Mesothelial cell of epicardium (in vitro differentiated cells): ENCODE data around the gene UBE2G2. TPM values are rescaled to one million over a fixed set of nuclear protein-coding genes. Genes with fewer than 3 reads are reported as not detected.

Experiments
- DNase-seq, 2 experiments: peaks; one replicate each; pipeline ENCODE4 v3.0.0; 2021; ENCODE audit warnings: low spot score in 2 of 2; ENCODE audit not compliant: unreplicated experiment in 2 of 2
- H3K27ac Mint-ChIP-seq: 2 replicates; pipeline ENCODE4 v1.8.0; 2021; ENCODE audit warnings: mixed read lengths
- H3K27me3 Mint-ChIP-seq: 2 replicates; pipeline ENCODE4 v1.8.0; 2021; ENCODE audit warnings: low read depth, mixed read lengths
- H3K36me3 Mint-ChIP-seq: 2 replicates; pipeline ENCODE4 v1.8.0; 2021; ENCODE audit warnings: mixed read lengths
- H3K4me1 Mint-ChIP-seq: 2 replicates; pipeline ENCODE4 v1.8.0; 2021; ENCODE audit warnings: mixed read lengths
- H3K4me3 Mint-ChIP-seq: 2 replicates; pipeline ENCODE4 v1.8.0; 2021; ENCODE audit warnings: mild to moderate bottlenecking, moderate library complexity, mixed read lengths
- H3K9me3 Mint-ChIP-seq: 2 replicates; pipeline ENCODE4 v1.8.0; 2021; ENCODE audit warnings: mixed read lengths
- total RNA-seq: library from RNA; stranded (reverse); gene quantifications from 3 replicates; pipeline ENCODE4 v1.2.1, GENCODE V29; 2021
- TF ChIP-seq, protein P1 (sequence below): fragments of 200-600 bp; sonication (generic); IDR thresholded peaks from one replicate; pipeline ENCODE4 v1.5.0; 2021; ENCODE audit warnings: antibody characterized with exemption; ENCODE audit not compliant: unreplicated experiment

Gene UBE2G2, protein sequence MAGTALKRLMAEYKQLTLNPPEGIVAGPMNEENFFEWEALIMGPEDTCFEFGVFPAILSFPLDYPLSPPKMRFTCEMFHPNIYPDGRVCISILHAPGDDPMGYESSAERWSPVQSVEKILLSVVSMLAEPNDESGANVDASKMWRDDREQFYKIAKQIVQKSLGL
- total RNA-seq = 95.4 to 102 TPM (median 97.2 TPM) in 3 replicates

DNA sequence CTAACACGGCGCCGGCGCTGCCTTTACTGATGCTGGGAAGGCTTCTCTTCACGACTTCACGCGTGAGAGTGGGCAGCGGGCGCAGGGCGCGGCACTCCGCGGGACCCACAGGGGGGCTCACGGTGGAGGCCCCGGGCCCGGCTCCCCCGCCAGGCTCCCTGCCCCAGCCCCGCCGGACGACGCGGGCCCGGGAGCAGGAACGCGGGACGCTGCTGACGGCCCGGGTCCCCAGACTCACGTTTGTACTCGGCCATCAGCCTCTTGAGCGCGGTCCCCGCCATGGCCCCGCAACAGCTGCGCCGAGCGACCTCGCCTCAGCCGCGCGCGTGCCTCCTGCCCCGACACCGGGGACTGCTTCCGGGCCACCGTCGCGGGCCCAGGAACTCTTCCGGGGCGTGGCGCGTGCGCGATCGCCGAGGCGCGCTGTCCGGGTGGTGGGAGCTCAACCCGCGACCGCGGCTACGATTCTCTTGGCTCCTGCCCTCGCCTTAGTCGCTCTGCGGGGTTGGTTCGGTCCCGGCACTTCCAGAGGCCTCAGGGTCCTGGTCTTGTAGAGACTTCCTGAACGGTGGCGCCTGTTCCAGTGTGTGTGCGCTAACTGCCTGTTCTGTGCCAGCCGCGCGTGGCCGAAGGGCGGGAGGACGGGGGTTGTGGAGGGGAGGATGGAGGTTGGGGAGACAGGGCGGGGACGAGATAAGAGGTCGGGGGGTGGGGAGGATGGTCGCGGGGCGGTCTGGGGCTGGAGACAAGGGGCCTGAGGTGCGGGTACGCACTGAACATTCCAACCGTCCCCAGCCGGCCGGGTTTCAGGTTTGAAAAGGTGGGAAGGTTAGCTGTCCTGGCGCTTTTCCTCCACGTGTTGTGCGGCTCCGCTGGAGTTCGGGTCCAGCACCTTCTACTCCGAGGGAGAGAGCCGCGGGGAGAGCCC is at the start of gene UBE2G2:
Gene UBE2G2, minus strand, starts transcription at position 353 of the 928 bp plus-strand sequence. Its CDS starts 72 bp downstream, at position 281.
- H3K36me3 Mint-ChIP-seq = peaks cover 8% of the 10 kb centered on the region
- H3K4me3 Mint-ChIP-seq = peak within 1 kb of the TSS; percentile 85
- peak; percentile 79 to 93 for DNase-seq
- TF ChIP-seq, protein P1, sequence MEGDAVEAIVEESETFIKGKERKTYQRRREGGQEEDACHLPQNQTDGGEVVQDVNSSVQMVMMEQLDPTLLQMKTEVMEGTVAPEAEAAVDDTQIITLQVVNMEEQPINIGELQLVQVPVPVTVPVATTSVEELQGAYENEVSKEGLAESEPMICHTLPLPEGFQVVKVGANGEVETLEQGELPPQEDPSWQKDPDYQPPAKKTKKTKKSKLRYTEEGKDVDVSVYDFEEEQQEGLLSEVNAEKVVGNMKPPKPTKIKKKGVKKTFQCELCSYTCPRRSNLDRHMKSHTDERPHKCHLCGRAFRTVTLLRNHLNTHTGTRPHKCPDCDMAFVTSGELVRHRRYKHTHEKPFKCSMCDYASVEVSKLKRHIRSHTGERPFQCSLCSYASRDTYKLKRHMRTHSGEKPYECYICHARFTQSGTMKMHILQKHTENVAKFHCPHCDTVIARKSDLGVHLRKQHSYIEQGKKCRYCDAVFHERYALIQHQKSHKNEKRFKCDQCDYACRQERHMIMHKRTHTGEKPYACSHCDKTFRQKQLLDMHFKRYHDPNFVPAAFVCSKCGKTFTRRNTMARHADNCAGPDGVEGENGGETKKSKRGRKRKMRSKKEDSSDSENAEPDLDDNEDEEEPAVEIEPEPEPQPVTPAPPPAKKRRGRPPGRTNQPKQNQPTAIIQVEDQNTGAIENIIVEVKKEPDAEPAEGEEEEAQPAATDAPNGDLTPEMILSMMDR = no peak
- no peaks in the 10 kb centered on the region for H3K9me3 Mint-ChIP-seq
- H3K27ac Mint-ChIP-seq = peak within 1 kb of the TSS; percentile 82
- H3K4me1 Mint-ChIP-seq = peaks cover 28% of the 10 kb centered on the region
- no peaks in the 10 kb centered on the region for H3K27me3 Mint-ChIP-seq

DNA sequence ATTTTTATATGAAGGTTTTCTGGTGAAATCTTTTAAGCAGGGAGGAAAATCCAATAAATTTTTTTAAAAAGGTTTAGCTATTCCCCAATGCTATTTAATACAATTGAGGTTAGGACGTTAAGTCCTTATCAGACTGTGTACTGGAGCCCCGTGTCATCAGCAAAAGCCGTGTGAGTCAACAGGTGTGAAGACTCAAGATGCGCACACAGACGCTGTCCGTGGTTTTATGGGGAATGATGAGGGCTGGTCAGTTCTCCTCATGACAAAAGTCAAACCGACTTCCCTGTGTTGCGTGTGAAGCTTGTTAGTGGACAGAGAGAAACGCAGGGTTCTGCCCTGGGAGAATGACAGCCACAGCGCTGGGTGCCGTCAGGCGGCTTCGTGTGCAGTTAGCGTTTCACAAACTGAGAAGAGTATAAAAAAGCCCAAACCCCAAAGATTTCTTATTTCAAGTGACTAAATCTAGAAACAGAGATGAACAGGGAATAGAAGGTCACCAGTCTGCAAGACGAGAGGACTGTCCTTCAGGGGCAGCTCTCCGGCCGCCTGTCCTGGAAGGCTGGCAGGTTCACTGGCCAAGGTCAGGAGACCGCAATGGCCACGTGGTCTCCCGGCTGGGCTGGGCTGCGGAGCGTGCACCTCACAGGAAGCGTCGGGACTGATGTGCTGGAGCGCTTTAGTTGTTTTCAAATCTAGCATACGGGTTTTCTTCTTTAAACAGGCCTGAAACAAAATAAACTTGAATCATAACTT is 49.5 kb upstream of the UBE2G2 start:
- no peak overlapping the region for H3K4me3 Mint-ChIP-seq
- TF ChIP-seq, protein P1 = no peak
- peaks cover 5% of the 10 kb centered on the region for H3K4me1 Mint-ChIP-seq
- H3K27me3 Mint-ChIP-seq = no peaks in the 10 kb centered on the region
- H3K27ac Mint-ChIP-seq = no peak overlapping the region
- no peak for DNase-seq
- no peaks in the 10 kb centered on the region for H3K9me3 Mint-ChIP-seq
- peaks cover 23% of the 10 kb centered on the region for H3K36me3 Mint-ChIP-seq

DNA sequence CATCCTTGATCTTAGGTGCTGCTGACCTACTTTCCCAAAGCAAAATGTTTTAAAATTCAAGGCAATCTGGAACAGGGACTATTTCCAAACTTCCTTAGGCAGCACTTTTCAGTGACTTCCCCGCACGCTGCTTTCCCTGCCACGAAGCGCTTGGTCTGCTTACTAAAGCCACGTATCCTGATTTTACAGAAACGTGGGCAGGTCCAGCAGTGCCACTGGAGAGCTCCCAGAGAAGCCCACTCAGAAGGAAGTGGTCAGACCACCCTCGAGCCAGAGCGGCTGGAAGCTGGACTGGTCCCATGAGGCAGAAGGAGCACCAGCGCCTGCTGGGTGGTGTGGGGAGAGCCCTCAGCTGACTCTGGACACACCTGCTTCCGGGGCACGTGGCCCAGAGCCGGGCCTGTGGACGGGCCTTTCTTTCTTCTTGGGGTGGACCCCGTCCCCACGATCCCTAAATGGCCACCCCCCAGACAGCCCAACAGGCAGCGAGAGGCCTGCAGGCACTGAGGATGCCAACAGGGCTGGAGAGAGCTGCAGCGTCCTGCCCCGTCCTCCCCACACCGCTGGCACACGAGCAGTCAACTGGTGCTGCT is 48.7 kb upstream of the UBE2G2 start:
- no peak overlapping the region for H3K4me3 Mint-ChIP-seq
- H3K27me3 Mint-ChIP-seq = no peaks in the 10 kb centered on the region
- H3K9me3 Mint-ChIP-seq = no peaks in the 10 kb centered on the region
- H3K36me3 Mint-ChIP-seq = peaks cover 20% of the 10 kb centered on the region
- no peak overlapping the region for H3K27ac Mint-ChIP-seq
- H3K4me1 Mint-ChIP-seq = peaks cover 10% of the 10 kb centered on the region
- TF ChIP-seq, protein P1 = no peak
- DNase-seq = no peak

DNA sequence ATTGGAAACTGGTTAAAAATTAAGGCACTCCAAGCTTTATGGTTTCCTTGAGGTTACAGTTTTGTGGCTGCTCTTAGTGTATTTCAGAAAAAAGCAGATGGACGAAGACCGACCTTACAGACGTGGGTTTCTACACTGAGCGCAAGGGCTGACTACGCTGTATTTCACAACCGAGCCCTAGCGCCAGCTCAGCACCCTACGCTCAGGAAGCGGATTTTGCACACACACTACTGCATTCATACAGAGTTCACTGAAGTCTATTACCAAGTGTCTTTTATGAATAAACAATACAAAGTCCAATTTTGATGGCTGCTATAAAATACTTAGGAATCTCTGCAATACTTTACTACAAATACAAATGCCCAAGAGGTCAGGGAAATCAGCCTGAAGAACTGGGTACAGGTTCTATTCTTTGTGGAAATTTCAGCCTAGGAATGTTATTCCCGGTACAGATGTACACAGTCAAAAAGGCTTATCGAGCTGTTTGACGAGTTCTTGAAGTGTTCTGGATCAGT is 48.1 kb upstream of the UBE2G2 start:
- no peak for DNase-seq
- Mint-ChIP-seq H3K27ac (no peak overlapping the region), H3K27me3 (peaks cover under 1% of the 10 kb centered on the region), H3K4me3 (no peak overlapping the region), H3K36me3 (peaks cover 18% of the 10 kb centered on the region), H3K9me3 (no peaks in the 10 kb centered on the region), H3K4me1 (peaks cover 12% of the 10 kb centered on the region)
- TF ChIP-seq, protein P1 = no peak

DNA sequence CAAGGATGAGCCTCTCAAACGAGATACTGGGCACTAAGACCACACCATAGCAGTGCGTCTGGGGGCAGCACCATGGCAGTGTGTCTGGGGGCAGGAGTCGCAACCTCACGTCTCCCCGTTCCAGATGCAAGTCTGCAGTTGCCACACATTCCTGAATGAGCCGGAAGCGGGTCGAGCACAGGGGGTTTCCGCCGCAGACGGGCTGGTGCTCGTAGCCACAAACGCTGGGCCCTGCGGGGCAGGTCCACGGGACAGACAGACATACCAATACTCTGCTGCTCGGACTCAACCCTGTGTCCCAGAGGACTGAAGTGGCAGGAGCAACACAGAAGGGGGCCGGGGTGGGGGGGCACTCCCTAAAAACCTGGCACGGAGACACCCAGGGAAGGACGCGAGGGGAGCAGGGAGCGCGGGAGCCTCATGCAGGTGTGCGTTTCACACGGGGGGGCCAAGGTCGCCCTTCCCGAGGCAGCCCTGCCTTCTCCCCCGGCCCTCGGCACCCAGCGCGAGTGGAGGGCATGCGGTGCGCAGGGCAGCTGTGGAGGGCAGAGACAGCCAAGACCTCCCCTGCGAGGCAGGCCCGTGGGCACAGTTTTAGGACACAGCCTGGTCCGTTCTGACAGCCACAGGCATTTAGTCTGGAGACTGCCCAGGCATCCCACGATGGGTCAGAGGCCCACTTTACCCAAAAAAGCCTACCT is 47.4 kb upstream of the UBE2G2 start:
- Mint-ChIP-seq H3K4me3 (no peak overlapping the region), H3K9me3 (no peaks in the 10 kb centered on the region), H3K4me1 (peaks cover 13% of the 10 kb centered on the region), H3K27me3 (peaks cover 6% of the 10 kb centered on the region), H3K27ac (no peak overlapping the region), H3K36me3 (peaks cover 11% of the 10 kb centered on the region)
- no peak for DNase-seq
- TF ChIP-seq, protein P1 = no peak
